ENCODE measurements around the gene THRB. TPM values are rescaled to one million over a fixed set of nuclear protein-coding genes. Genes with fewer than 3 reads are reported as not detected.
A peak's percentile ranks its signal among the peaks of the same experiment; 100 is the strongest.

THRB gene
- total RNA-seq, 1 experiment from 2014 or later: 5.8 TPM

DNA sequence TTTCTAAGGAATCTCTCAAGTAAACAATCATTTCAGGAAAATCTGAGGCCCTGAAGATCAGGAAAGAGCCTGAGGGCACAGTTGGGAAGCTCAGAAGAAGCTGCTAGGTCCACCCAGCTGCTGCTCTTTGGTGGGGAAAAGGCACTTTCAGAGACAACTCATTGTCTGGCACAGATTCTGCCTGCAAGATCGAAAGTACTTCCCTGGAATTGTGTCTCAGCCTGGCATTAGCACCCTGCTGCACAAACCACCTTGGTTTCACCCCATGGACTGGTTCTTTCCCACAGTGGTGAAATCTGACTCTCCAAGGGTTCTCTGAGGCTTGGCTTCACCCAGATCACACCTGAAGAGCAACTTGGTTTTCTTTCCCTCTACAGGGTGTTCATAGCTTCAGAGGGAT, 18.7 kb downstream of the THRB start:
- H3K36me3 Mint-ChIP-seq: no peaks in the 10 kb centered on the region
- ATAC-seq (peak; percentile 21), DNase-seq (ENCODE audit: low spot score) (no peak)
- no peak overlapping the region for H3K4me3 Mint-ChIP-seq
- peaks cover 45% of the 10 kb centered on the region for H3K27me3 Mint-ChIP-seq (ENCODE audit: low read depth)
- TF ChIP-seq, protein P1, sequence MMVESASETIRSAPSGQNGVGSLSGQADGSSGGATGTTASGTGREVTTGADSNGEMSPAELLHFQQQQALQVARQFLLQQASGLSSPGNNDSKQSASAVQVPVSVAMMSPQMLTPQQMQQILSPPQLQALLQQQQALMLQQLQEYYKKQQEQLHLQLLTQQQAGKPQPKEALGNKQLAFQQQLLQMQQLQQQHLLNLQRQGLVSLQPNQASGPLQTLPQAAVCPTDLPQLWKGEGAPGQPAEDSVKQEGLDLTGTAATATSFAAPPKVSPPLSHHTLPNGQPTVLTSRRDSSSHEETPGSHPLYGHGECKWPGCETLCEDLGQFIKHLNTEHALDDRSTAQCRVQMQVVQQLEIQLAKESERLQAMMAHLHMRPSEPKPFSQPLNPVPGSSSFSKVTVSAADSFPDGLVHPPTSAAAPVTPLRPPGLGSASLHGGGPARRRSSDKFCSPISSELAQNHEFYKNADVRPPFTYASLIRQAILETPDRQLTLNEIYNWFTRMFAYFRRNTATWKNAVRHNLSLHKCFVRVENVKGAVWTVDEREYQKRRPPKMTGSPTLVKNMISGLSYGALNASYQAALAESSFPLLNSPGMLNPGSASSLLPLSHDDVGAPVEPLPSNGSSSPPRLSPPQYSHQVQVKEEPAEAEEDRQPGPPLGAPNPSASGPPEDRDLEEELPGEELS (CRISPR knock-in tag; IDR thresholded peaks at IDR 0.05): no peak
- TF ChIP-seq SMAD3 (CRISPR knock-in tag; IDR thresholded peaks at IDR 0.05; ENCODE audit: borderline replicate concordance) (no peak), ZBTB21 (CRISPR knock-in tag; IDR thresholded peaks at IDR 0.05; ENCODE audit: borderline replicate concordance) (no peak), RORB (CRISPR knock-in tag; IDR thresholded peaks at IDR 0.05) (no peak), GABPB1 (CRISPR knock-in tag; IDR thresholded peaks at IDR 0.05) (no peak), ZNF219 (CRISPR knock-in tag; IDR thresholded peaks at IDR 0.05; ENCODE audit: borderline replicate concordance) (no peak), SOX15 (CRISPR knock-in tag; IDR thresholded peaks at IDR 0.05) (no peak), MXD4 (CRISPR knock-in tag; IDR thresholded peaks at IDR 0.05; ENCODE audit: borderline replicate concordance) (no peak), GTF2I (CRISPR knock-in tag; conservative IDR thresholded peaks at IDR 0.05) (no peak), HMGA2 (CRISPR knock-in tag; IDR thresholded peaks at IDR 0.05) (no peak), CBFB (CRISPR knock-in tag; IDR thresholded peaks at IDR 0.05; ENCODE audit: low read depth) (no peak), ZNF423 (CRISPR knock-in tag; IDR thresholded peaks at IDR 0.05) (no peak), ZNF263 (CRISPR knock-in tag; IDR thresholded peaks at IDR 0.05; ENCODE audit: low read depth) (no peak)
- TF ChIP-seq, protein P2, sequence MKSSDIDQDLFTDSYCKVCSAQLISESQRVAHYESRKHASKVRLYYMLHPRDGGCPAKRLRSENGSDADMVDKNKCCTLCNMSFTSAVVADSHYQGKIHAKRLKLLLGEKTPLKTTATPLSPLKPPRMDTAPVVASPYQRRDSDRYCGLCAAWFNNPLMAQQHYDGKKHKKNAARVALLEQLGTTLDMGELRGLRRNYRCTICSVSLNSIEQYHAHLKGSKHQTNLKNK (CRISPR knock-in tag; IDR thresholded peaks at IDR 0.05): no peak
- TF ChIP-seq, protein P3, sequence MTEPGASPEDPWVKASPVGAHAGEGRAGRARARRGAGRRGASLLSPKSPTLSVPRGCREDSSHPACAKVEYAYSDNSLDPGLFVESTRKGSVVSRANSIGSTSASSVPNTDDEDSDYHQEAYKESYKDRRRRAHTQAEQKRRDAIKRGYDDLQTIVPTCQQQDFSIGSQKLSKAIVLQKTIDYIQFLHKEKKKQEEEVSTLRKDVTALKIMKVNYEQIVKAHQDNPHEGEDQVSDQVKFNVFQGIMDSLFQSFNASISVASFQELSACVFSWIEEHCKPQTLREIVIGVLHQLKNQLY (CRISPR knock-in tag; IDR thresholded peaks at IDR 0.05): no peak
- TF ChIP-seq, protein P4, sequence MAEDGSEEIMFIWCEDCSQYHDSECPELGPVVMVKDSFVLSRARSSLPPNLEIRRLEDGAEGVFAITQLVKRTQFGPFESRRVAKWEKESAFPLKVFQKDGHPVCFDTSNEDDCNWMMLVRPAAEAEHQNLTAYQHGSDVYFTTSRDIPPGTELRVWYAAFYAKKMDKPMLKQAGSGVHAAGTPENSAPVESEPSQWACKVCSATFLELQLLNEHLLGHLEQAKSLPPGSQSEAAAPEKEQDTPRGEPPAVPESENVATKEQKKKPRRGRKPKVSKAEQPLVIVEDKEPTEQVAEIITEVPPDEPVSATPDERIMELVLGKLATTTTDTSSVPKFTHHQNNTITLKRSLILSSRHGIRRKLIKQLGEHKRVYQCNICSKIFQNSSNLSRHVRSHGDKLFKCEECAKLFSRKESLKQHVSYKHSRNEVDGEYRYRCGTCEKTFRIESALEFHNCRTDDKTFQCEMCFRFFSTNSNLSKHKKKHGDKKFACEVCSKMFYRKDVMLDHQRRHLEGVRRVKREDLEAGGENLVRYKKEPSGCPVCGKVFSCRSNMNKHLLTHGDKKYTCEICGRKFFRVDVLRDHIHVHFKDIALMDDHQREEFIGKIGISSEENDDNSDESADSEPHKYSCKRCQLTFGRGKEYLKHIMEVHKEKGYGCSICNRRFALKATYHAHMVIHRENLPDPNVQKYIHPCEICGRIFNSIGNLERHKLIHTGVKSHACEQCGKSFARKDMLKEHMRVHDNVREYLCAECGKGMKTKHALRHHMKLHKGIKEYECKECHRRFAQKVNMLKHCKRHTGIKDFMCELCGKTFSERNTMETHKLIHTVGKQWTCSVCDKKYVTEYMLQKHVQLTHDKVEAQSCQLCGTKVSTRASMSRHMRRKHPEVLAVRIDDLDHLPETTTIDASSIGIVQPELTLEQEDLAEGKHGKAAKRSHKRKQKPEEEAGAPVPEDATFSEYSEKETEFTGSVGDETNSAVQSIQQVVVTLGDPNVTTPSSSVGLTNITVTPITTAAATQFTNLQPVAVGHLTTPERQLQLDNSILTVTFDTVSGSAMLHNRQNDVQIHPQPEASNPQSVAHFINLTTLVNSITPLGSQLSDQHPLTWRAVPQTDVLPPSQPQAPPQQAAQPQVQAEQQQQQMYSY (CRISPR knock-in tag; IDR thresholded peaks at IDR 0.05): no peak
- TF ChIP-seq, protein P5, sequence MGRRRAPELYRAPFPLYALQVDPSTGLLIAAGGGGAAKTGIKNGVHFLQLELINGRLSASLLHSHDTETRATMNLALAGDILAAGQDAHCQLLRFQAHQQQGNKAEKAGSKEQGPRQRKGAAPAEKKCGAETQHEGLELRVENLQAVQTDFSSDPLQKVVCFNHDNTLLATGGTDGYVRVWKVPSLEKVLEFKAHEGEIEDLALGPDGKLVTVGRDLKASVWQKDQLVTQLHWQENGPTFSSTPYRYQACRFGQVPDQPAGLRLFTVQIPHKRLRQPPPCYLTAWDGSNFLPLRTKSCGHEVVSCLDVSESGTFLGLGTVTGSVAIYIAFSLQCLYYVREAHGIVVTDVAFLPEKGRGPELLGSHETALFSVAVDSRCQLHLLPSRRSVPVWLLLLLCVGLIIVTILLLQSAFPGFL (CRISPR knock-in tag; IDR thresholded peaks at IDR 0.05; ENCODE audit: borderline replicate concordance): no peak
- TF ChIP-seq, protein P6, sequence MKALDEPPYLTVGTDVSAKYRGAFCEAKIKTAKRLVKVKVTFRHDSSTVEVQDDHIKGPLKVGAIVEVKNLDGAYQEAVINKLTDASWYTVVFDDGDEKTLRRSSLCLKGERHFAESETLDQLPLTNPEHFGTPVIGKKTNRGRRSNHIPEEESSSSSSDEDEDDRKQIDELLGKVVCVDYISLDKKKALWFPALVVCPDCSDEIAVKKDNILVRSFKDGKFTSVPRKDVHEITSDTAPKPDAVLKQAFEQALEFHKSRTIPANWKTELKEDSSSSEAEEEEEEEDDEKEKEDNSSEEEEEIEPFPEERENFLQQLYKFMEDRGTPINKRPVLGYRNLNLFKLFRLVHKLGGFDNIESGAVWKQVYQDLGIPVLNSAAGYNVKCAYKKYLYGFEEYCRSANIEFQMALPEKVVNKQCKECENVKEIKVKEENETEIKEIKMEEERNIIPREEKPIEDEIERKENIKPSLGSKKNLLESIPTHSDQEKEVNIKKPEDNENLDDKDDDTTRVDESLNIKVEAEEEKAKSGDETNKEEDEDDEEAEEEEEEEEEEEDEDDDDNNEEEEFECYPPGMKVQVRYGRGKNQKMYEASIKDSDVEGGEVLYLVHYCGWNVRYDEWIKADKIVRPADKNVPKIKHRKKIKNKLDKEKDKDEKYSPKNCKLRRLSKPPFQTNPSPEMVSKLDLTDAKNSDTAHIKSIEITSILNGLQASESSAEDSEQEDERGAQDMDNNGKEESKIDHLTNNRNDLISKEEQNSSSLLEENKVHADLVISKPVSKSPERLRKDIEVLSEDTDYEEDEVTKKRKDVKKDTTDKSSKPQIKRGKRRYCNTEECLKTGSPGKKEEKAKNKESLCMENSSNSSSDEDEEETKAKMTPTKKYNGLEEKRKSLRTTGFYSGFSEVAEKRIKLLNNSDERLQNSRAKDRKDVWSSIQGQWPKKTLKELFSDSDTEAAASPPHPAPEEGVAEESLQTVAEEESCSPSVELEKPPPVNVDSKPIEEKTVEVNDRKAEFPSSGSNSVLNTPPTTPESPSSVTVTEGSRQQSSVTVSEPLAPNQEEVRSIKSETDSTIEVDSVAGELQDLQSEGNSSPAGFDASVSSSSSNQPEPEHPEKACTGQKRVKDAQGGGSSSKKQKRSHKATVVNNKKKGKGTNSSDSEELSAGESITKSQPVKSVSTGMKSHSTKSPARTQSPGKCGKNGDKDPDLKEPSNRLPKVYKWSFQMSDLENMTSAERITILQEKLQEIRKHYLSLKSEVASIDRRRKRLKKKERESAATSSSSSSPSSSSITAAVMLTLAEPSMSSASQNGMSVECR (CRISPR knock-in tag; IDR thresholded peaks at IDR 0.05; ENCODE audit: borderline replicate concordance): no peak
- TF ChIP-seq, protein P7, sequence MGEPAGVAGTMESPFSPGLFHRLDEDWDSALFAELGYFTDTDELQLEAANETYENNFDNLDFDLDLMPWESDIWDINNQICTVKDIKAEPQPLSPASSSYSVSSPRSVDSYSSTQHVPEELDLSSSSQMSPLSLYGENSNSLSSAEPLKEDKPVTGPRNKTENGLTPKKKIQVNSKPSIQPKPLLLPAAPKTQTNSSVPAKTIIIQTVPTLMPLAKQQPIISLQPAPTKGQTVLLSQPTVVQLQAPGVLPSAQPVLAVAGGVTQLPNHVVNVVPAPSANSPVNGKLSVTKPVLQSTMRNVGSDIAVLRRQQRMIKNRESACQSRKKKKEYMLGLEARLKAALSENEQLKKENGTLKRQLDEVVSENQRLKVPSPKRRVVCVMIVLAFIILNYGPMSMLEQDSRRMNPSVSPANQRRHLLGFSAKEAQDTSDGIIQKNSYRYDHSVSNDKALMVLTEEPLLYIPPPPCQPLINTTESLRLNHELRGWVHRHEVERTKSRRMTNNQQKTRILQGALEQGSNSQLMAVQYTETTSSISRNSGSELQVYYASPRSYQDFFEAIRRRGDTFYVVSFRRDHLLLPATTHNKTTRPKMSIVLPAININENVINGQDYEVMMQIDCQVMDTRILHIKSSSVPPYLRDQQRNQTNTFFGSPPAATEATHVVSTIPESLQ (CRISPR knock-in tag; IDR thresholded peaks at IDR 0.05): no peak
- TF ChIP-seq, protein P8, sequence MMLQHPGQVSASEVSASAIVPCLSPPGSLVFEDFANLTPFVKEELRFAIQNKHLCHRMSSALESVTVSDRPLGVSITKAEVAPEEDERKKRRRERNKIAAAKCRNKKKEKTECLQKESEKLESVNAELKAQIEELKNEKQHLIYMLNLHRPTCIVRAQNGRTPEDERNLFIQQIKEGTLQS (CRISPR knock-in tag; conservative IDR thresholded peaks at IDR 0.05): no peak
- CTCF ChIA-PET: no interaction called here
- POLR2A ChIA-PET: no interaction called here
- peaks cover 31% of the 10 kb centered on the region for H3K4me1 Mint-ChIP-seq
- H3K9me3 Mint-ChIP-seq: no peaks in the 10 kb centered on the region
- no peak overlapping the region for H3K27ac Mint-ChIP-seq
